ENCODE measurements around the gene CBX8.

CBX8 gene

DNA sequence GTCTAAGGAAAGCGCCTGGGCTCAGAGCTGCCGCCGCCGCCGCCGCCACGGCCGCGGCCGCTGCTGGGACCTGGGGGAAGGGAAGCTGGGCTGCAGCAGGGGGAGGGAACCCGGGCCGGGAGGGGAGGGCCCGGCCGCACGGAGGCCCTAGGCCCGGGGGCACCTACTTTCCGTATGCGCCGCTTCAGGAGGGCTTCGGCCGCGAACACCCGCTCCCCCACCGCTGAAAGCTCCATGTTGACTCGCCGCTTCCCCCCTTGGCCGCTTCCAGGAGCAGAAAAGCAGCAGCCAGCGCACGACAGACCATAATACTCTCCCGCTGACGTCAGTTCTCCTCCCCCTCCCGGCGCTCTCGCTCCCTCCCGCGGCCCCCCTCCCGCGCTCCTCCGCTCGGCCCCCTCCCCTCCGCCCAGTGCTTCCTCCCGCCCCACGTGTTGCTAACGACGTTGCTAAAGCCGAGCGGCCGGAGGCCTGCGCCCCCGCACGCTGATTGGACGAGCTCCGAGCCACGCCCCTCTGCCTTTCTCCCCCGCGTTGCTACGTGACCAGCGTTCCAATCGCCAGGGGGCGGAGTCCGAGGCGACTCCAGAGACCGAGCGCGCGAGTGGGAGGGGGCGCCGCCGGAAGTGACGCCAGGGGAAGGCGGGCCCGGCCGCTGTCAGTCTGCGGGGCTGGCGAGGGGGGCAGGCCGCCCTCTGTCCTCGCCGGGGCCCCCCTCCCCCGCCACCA, at the start of gene CBX8:
Gene CBX8, minus strand, starts transcription at position 315 of the 729 bp plus-strand sequence. Its CDS starts 79 bp downstream, at position 236.
- Histone ChIP-seq H3K36me3 (ENCODE audit: control insufficient read depth, insufficient read depth, low read length) (no peaks in the 10 kb centered on the region), H3K27ac (ENCODE audit: low read length) (no peak within 1 kb of the TSS), H3K4me1 (ENCODE audit: control insufficient read depth, insufficient read depth, low read length) (peaks cover 12% of the 10 kb centered on the region), H3K4me3 (ENCODE audit: low read length) (peak within 1 kb of the TSS; percentile 44; the same call in 1 of the 2 replicates), H3K9me3 (ENCODE audit: control insufficient read depth, insufficient read depth, low read length) (no peaks in the 10 kb centered on the region), H3K27me3 (ENCODE audit: control insufficient read depth, insufficient read depth, low read length) (peaks cover 76% of the 10 kb centered on the region)
- DNase-seq (ENCODE audit: low read depth, low spot score) = peak; percentile 99
- WGBS (ENCODE audit: insufficient coverage, insufficient read length) = no CpG with 5 or more reads among the region's 79 CpGs

DNA sequence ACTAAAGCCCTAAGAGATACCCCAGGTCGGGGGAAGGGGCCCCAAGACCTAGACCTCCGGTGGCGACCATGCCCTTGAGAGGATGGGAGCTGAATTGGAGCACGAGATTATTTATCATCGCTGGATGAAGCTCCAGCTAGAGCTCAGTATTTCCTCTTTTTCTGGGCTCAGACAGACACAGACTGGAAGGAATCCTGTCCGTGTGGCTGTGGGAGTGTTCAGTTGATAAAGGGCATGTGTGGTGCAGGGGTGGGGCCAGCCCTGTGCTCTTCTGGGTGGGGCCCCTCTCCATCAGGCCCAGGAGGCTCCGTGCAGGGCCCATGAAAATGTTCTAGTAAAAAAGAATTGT, 48.7 kb upstream of the CBX8 start:
- DNase-seq (ENCODE audit: low read depth, low spot score) = no peak
- no CpG with 5 or more reads among the region's 7 CpGs for WGBS (ENCODE audit: insufficient coverage, insufficient read length)
- H3K36me3 ChIP-seq (ENCODE audit: control insufficient read depth, insufficient read depth, low read length) = no peaks in the 10 kb centered on the region
- H3K27ac ChIP-seq (ENCODE audit: low read length) = no peak overlapping the region
- H3K9me3 ChIP-seq (ENCODE audit: control insufficient read depth, insufficient read depth, low read length) = no peaks in the 10 kb centered on the region
- no peak overlapping the region for H3K4me3 ChIP-seq (ENCODE audit: low read length)
- peaks cover 47% of the 10 kb centered on the region for H3K27me3 ChIP-seq (ENCODE audit: control insufficient read depth, insufficient read depth, low read length)
- peaks cover 3% of the 10 kb centered on the region; the same call in 1 of the 2 replicates for H3K4me1 ChIP-seq (ENCODE audit: control insufficient read depth, insufficient read depth, low read length)

DNA sequence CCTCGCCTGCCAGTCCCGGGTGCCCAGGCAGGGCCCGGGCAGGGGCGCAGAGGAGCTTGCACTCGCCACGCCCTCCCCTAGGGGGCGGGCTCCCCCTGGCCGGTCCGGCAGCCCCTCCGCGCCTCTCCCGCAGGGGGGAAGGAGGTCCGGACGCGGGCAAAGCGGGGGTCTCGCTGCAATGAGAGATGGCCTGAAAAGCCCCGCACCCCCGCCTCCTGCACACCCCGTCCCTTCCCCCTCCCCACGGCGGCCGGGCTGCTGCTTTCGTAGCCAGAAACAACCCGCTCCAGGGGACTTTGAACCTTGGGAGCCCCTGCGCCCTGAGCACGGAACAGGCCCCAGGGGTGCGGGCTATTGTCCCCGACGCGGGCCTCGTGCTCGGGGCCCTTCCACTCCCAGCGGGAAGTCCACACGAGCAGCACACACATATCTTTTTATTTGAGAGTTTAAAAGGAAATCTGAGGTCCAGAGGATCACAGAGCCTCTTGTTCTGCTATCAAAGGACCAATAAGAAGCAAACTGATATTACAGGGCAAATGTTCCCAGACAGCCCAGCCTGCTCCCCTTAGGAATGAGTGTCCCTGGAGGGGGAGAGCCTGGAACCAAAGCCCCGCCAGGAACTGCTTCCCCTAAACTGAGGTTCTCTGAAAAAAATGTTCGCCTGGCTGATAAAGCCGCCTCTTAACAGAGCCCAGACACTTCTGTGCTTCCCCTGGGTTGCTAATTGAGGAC, 48.2 kb upstream of the CBX8 start:
- DNase-seq (ENCODE audit: low read depth, low spot score) = no peak
- H3K4me3 ChIP-seq (ENCODE audit: low read length) = no peak overlapping the region; the same call in 1 of the 2 replicates
- peaks cover 52% of the 10 kb centered on the region for H3K27me3 ChIP-seq (ENCODE audit: control insufficient read depth, insufficient read depth, low read length)
- H3K36me3 ChIP-seq (ENCODE audit: control insufficient read depth, insufficient read depth, low read length) = no peaks in the 10 kb centered on the region
- WGBS (ENCODE audit: insufficient coverage, insufficient read length) = no CpG with 5 or more reads among the region's 38 CpGs
- H3K27ac ChIP-seq (ENCODE audit: low read length) = no peak overlapping the region
- peaks cover 5% of the 10 kb centered on the region; the same call in 1 of the 2 replicates for H3K4me1 ChIP-seq (ENCODE audit: control insufficient read depth, insufficient read depth, low read length)
- no peaks in the 10 kb centered on the region for H3K9me3 ChIP-seq (ENCODE audit: control insufficient read depth, insufficient read depth, low read length)

DNA sequence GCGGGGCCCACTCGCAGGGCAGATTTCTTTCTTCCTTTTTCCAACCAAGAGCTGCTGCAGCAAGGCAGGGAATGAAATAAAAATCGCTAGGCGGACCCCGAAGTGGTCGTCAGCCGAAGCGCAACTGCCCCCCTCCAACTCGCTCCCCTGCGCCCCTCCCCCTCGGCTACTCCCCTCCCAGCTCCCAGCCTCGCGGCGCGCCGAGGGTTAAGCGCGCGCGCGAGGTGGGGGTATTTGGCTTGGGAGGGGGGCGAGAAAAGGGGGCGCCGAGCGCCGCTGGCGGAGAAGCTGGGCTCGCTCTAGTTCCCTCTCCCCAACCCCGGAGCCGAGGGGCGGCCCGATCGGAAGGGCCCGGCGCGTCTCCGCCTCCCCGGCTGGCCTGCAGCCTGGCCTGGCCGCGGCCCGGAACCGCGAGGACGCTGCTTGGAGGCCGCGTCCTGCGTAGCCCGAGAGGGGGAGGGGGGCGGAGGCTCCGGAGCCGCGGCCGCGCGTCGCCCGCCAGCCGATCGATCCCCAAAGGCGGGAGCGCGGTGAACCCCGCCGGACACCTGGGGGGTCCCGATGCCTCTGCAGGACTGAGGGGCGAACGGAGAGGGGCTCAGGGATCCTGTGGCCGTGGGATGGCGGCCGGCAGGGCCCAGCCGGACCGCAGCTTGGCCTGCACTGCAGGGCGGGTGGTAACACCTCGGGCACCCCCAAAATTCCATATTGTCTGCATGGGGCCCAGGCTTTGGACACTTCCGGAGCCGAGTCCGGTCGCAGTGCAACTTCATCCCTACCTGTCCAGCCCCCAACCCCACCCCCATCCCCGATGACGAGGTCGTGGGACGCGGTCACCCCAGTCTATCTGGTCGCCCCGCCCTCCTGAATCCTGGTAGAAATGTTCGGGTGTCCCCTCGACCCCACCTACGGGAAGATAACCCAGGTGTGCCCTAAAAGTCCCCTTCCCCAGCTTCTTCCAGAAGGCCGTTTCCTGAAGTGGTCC, 47.2 kb upstream of the CBX8 start:
- no CpG with 5 or more reads among the region's 89 CpGs for WGBS (ENCODE audit: insufficient coverage, insufficient read length)
- H3K36me3 ChIP-seq (ENCODE audit: control insufficient read depth, insufficient read depth, low read length) = no peaks in the 10 kb centered on the region
- no peak for DNase-seq (ENCODE audit: low read depth, low spot score)
- H3K4me3 ChIP-seq (ENCODE audit: low read length) = peak overlapping the region; percentile 39; the same call in 1 of the 2 replicates
- H3K27me3 ChIP-seq (ENCODE audit: control insufficient read depth, insufficient read depth, low read length) = peaks cover 55% of the 10 kb centered on the region
- no peaks in the 10 kb centered on the region for H3K9me3 ChIP-seq (ENCODE audit: control insufficient read depth, insufficient read depth, low read length)
- no peak overlapping the region for H3K27ac ChIP-seq (ENCODE audit: low read length)
- peaks cover 5% of the 10 kb centered on the region; the same call in 1 of the 2 replicates for H3K4me1 ChIP-seq (ENCODE audit: control insufficient read depth, insufficient read depth, low read length)

DNA sequence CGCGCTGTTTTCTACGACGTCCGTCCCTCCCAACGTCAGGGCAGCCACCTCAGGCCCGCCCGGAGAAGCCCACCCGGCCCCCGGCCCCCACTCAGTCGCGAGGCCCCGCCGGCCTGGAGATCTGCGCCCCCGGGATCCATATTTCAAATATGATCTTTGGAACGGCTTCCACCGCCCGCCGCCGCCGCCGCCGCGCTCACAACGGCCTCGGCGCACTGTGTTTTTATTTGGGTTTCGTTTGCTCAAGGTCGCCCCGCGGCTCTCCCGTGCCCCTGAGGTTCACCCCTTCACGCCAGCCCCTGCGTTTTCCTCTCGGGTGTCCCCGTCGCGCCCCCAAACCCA, 46.6 kb upstream of the CBX8 start:
- peaks cover 5% of the 10 kb centered on the region; the same call in 1 of the 2 replicates for H3K4me1 ChIP-seq (ENCODE audit: control insufficient read depth, insufficient read depth, low read length)
- H3K27ac ChIP-seq (ENCODE audit: low read length) = no peak overlapping the region
- peak overlapping the region; percentile 39; the same call in 1 of the 2 replicates for H3K4me3 ChIP-seq (ENCODE audit: low read length)
- no peaks in the 10 kb centered on the region for H3K36me3 ChIP-seq (ENCODE audit: control insufficient read depth, insufficient read depth, low read length)
- no CpG with 5 or more reads among the region's 39 CpGs for WGBS (ENCODE audit: insufficient coverage, insufficient read length)
- H3K9me3 ChIP-seq (ENCODE audit: control insufficient read depth, insufficient read depth, low read length) = no peaks in the 10 kb centered on the region
- DNase-seq (ENCODE audit: low read depth, low spot score) = no peak
- H3K27me3 ChIP-seq (ENCODE audit: control insufficient read depth, insufficient read depth, low read length) = peaks cover 55% of the 10 kb centered on the region

DNA sequence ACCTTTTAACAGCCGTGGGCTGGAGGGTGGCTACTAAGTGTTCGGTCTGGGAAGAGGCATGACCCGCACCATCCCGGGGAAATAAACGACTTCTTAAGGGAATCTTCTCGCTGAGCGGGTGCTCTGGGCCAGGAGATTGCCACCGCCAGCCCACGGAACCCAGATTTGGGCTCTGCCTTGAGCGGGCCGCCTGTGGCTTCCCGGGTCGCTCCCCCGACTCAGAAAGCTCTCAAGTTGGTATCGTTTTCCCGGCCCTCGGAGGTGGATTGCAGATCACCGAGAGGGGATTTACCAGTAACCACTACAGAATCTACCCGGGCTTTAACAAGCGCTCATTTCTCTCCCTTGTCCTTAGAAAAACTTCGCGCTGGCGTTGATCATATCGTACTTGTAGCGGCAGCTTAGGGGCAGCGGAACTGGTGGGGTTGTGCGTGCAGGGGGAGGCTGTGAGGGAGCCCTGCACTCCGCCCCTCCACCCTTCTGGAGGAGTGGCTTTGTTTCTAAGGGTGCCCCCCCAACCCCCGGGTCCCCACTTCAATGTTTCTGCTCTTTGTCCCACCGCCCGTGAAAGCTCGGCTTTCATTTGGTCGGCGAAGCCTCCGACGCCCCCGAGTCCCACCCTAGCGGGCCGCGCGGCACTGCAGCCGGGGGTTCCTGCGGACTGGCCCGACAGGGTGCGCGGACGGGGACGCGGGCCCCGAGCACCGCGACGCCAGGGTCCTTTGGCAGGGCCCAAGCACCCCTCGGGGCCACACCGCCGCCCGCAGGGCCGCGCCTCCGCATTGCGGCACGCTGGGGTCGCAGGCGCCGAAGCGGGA, 46.0 kb upstream of the CBX8 start:
- Histone ChIP-seq H3K36me3 (ENCODE audit: control insufficient read depth, insufficient read depth, low read length) (no peaks in the 10 kb centered on the region), H3K27me3 (ENCODE audit: control insufficient read depth, insufficient read depth, low read length) (peaks cover 56% of the 10 kb centered on the region), H3K4me3 (ENCODE audit: low read length) (peak overlapping the region; percentile 1; the same call in 1 of the 2 replicates), H3K9me3 (ENCODE audit: control insufficient read depth, insufficient read depth, low read length) (no peaks in the 10 kb centered on the region), H3K27ac (ENCODE audit: low read length) (no peak overlapping the region), H3K4me1 (ENCODE audit: control insufficient read depth, insufficient read depth, low read length) (peaks cover 5% of the 10 kb centered on the region; the same call in 1 of the 2 replicates)
- WGBS (ENCODE audit: insufficient coverage, insufficient read length) = no CpG with 5 or more reads among the region's 66 CpGs
- DNase-seq (ENCODE audit: low read depth, low spot score) = no peak

DNA sequence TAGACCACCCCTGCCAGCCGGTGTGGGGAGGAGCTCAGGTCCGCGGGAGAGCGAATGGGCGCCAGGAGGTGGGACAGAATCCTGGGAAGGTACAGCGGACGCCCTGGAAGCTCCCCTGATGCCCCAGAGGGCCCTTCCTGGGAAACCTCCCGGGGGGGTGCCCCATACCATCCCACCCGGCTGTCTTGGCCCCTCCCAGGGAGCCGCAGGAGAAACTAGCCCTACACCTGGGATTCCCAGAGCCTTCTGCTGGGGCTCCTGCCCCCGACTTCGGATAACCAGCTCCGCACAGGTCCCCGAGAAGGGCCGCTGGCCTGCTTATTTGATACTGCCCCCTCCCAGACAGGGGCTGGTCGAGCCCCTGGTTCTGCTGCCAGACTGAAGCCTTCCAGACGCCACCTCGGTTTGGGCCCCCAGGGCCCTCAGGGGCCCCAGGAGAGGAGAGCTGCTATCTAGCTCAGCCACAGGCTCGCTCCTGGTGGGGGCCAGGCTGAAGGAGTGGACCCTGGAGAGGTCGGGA, 45.3 kb upstream of the CBX8 start:
- Histone ChIP-seq H3K4me3 (ENCODE audit: low read length) (no peak overlapping the region), H3K27ac (ENCODE audit: low read length) (no peak overlapping the region), H3K27me3 (ENCODE audit: control insufficient read depth, insufficient read depth, low read length) (peaks cover 59% of the 10 kb centered on the region), H3K36me3 (ENCODE audit: control insufficient read depth, insufficient read depth, low read length) (no peaks in the 10 kb centered on the region), H3K9me3 (ENCODE audit: control insufficient read depth, insufficient read depth, low read length) (no peaks in the 10 kb centered on the region), H3K4me1 (ENCODE audit: control insufficient read depth, insufficient read depth, low read length) (peaks cover 8% of the 10 kb centered on the region)
- no CpG with 5 or more reads among the region's 20 CpGs for WGBS (ENCODE audit: insufficient coverage, insufficient read length)
- no peak for DNase-seq (ENCODE audit: low read depth, low spot score)

DNA sequence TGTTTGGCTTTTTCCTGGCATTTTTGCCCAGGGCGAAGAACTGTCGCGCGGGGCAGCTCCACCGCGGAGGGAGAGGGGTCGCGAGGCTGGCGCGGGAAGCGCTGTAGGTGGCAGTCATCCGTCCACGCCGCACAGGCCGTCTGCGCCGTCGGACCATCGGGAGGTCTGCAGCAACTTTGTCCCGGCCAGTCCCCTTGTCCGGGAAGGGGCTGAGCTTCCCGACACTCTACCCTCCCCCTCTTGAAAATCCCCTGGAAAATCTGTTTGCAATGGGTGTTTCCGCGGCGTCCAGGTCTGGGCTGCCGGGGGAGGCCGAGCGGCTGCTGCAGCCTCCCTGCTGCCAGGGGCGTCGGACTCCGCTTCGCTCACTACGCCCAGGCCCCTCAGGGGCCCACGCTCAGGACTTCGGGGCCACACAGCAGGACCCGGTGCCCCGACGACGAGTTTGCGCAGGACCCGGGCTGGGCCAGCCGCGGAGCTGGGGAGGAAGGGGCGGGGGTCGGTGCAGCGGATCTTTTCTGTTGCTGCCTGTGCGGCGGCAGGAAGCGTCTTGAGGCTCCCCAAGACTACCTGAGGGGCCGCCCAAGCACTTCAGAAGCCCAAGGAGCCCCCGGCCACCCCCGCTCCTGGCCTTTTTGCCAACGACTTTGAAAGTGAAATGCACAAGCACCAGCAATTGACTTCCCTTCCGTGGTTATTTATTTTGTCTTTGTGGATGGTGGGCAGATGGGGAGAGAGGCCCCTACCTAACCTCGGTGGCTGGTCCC, 44.7 kb upstream of the CBX8 start:
- no peak overlapping the region for H3K27ac ChIP-seq (ENCODE audit: low read length)
- H3K27me3 ChIP-seq (ENCODE audit: control insufficient read depth, insufficient read depth, low read length) = peaks cover 61% of the 10 kb centered on the region
- peaks cover 13% of the 10 kb centered on the region for H3K4me1 ChIP-seq (ENCODE audit: control insufficient read depth, insufficient read depth, low read length)
- H3K36me3 ChIP-seq (ENCODE audit: control insufficient read depth, insufficient read depth, low read length) = no peaks in the 10 kb centered on the region
- no peak overlapping the region for H3K4me3 ChIP-seq (ENCODE audit: low read length)
- no peaks in the 10 kb centered on the region for H3K9me3 ChIP-seq (ENCODE audit: control insufficient read depth, insufficient read depth, low read length)
- no CpG with 5 or more reads among the region's 55 CpGs for WGBS (ENCODE audit: insufficient coverage, insufficient read length)
- DNase-seq (ENCODE audit: low read depth, low spot score) = no peak

DNA sequence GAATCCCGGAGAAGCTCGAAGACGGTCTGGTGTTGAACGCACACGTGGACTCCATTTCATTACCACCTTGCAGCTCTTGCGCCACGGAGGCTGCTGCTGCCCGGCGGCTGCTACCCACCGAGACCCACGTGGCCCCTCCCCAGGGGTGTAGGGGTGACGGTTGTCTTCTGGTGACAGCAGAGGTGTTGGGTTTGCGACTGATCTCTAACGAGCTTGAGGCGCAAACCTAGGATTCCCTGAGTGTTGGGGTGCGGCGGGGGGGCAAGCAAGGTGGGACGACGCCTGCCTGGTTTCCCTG, 44.1 kb upstream of the CBX8 start:
- H3K36me3 ChIP-seq (ENCODE audit: control insufficient read depth, insufficient read depth, low read length) = no peaks in the 10 kb centered on the region
- H3K4me1 ChIP-seq (ENCODE audit: control insufficient read depth, insufficient read depth, low read length) = peaks cover 16% of the 10 kb centered on the region
- no peaks in the 10 kb centered on the region for H3K9me3 ChIP-seq (ENCODE audit: control insufficient read depth, insufficient read depth, low read length)
- H3K27ac ChIP-seq (ENCODE audit: low read length) = no peak overlapping the region
- no peak for DNase-seq (ENCODE audit: low read depth, low spot score)
- no CpG with 5 or more reads among the region's 19 CpGs for WGBS (ENCODE audit: insufficient coverage, insufficient read length)
- no peak overlapping the region for H3K4me3 ChIP-seq (ENCODE audit: low read length)
- H3K27me3 ChIP-seq (ENCODE audit: control insufficient read depth, insufficient read depth, low read length) = peaks cover 62% of the 10 kb centered on the region

All from iPS DF 6.9 (cell line).